ENCODE data around the gene OR5B12.
"Not testable (repeated sequence)": the region's sequence is repeated elsewhere in the genome, so short reads cannot be mapped to it uniquely, and the experiment has no call there.

Gene OR5B12

GRCh38 chr11:58442136-58442535 lies at the start of gene OR5B12:
Gene OR5B12 (minus strand): TSS chr11:58442236. CDS start chr11:58440151, 2,085 bp downstream.
- DNase-seq (ENCODE audit: low spot score), result no peak

- no peak for DNase-seq (ENCODE audit: low spot score)
Measured at GRCh38 chr11:58490827-58491226, 48.8 kb upstream of the OR5B12 start.

GRCh38 chr11:58487170-58487569 lies 45.1 kb upstream of the OR5B12 start:
- DNase-seq (ENCODE audit: low spot score), result no peak

GRCh38 chr11:58485961-58486360 lies 43.9 kb upstream of the OR5B12 start:
- no peak for DNase-seq (ENCODE audit: low spot score)

GRCh38 chr11:58471892-58472291 lies 29.9 kb upstream of the OR5B12 start:
- no peak for DNase-seq (ENCODE audit: low spot score)

GRCh38 chr11:58466293-58466692 lies 24.3 kb upstream of the OR5B12 start:
- no peak for DNase-seq (ENCODE audit: low spot score)

GRCh38 chr11:58465690-58466089 lies 23.7 kb upstream of the OR5B12 start:
- no peak for DNase-seq (ENCODE audit: low spot score)

- no peak for DNase-seq (ENCODE audit: low spot score)
Measured at GRCh38 chr11:58451585-58451984, 9.5 kb upstream of the OR5B12 start.

- no peak for DNase-seq (ENCODE audit: low spot score)
Measured at GRCh38 chr11:58446294-58446693, 4.3 kb upstream of the OR5B12 start.

- no peak for DNase-seq (ENCODE audit: low spot score)
Measured at GRCh38 chr11:58444300-58444699, 2.3 kb upstream of the OR5B12 start.

- DNase-seq (ENCODE audit: low spot score), result no peak
Measured at GRCh38 chr11:58438486-58438885, 3.5 kb downstream of the OR5B12 start.

GRCh38 chr11:58434217-58434616 lies 7.8 kb downstream of the OR5B12 start:
- DNase-seq (ENCODE audit: low spot score), result no peak

- DNase-seq (ENCODE audit: low spot score), result no peak
Measured at GRCh38 chr11:58433638-58434203, 8.3 kb downstream of the OR5B12 start.

GRCh38 chr11:58429273-58429672 lies 12.8 kb downstream of the OR5B12 start:
- DNase-seq (ENCODE audit: low spot score), result no peak

- no peak for DNase-seq (ENCODE audit: low spot score)
Measured at GRCh38 chr11:58428021-58428420, 14.0 kb downstream of the OR5B12 start, which contains the start of gene OR5B2. Gene OR5B2 (minus strand): TSS chr11:58428121. CDS start chr11:58423261, 4,860 bp downstream.

- DNase-seq (ENCODE audit: low spot score), result no peak
Measured at GRCh38 chr11:58406774-58407173, 35.3 kb downstream of the OR5B12 start, which contains the start of gene OR5B3. Gene OR5B3 (minus strand): TSS chr11:58406874. CDS start chr11:58403409, 3,465 bp downstream.

- not testable (repeated sequence) for DNase-seq (ENCODE audit: low spot score)
Measured at GRCh38 chr11:58399622-58400021, 42.4 kb downstream of the OR5B12 start.

- DNase-seq (ENCODE audit: low spot score), result no peak
Measured at GRCh38 chr11:58395581-58395980, 46.5 kb downstream of the OR5B12 start.

- DNase-seq (ENCODE audit: low spot score), result peak; percentile 70
Measured at GRCh38 chr11:58394195-58394594, 47.8 kb downstream of the OR5B12 start.

GRCh38 chr11:58392746-58393145 lies 49.3 kb downstream of the OR5B12 start:
- DNase-seq (ENCODE audit: low spot score), result no peak

- DNase-seq (ENCODE audit: low spot score), result no peak
Measured at GRCh38 chr11:58391879-58392278, 50.2 kb downstream of the OR5B12 start.

- DNase-seq (ENCODE audit: low spot score), result no peak
Measured at GRCh38 chr11:58390551-58391063, 51.4 kb downstream of the OR5B12 start.
